ACHN (cell line): ENCODE data around the gene DYNC1H1.

Experiments
- DNase-seq: peaks from one replicate; pipeline ENCODE4 v3.0.0-alpha.2; 2015
- in situ Hi-C: cut with HindIII; loops from 2 replicates; pipeline ENCODE4 v1.10.0; 2017; ENCODE audit warnings: low sequenced_read_pairs, low pct_ligation_motif_present, low pct_unique_long_range_greater_than_20kb

DYNC1H1 gene

GRCh38 chr14:102092806-102093205 is 128.4 kb downstream of the DYNC1H1 start:
- DNase-seq: no peak
- in situ Hi-C loops: no loop called here

GRCh38 chr14:102094101-102094500 is 129.7 kb downstream of the DYNC1H1 start:
- no peak for DNase-seq
- in situ Hi-C loops: no loop called here

GRCh38 chr14:102095231-102095870 is 131.0 kb downstream of the DYNC1H1 start:
- DNase-seq: no peak
- in situ Hi-C loops: no loop called here

GRCh38 chr14:102095871-102096568 is 131.6 kb downstream of the DYNC1H1 start:
- DNase-seq: no peak
- in situ Hi-C loops: no loop called here

GRCh38 chr14:102096569-102097188 is 132.3 kb downstream of the DYNC1H1 start:
- peak; percentile 78 for DNase-seq
- in situ Hi-C loops: no loop called here

GRCh38 chr14:102097441-102098135 is 133.2 kb downstream of the DYNC1H1 start:
- DNase-seq: no peak
- in situ Hi-C loops: no loop called here

- DNase-seq: no peak
These were observed 138.8 kb downstream of the DYNC1H1 start for GRCh38 chr14:102103062-102103695.

GRCh38 chr14:102105369-102105768 is 141.0 kb downstream of the DYNC1H1 start:
- in situ Hi-C loops: no loop called here
- DNase-seq: no peak

More at GRCh38 chr14:102103062-102103695, 138.8 kb downstream of the DYNC1H1 start:
- in situ Hi-C loops: no loop called here
